Ovary (tissue), 3 donors: Measurements from ENCODE around the gene OXCT2.

Experiments
- CTCF ChIP-seq, 3 donors: fragments of 450-650 bp in 2 of 3; fragments of 200-600 bp in 1 of 3; IDR thresholded peaks; one replicate each; pipeline versions ENCODE4 v1.5.1 to v1.8.0; 2016 to 2022; ENCODE audit warnings: antibody characterized with exemption in 3 of 3, mild to moderate bottlenecking in 1 of 3
- EP300 ChIP-seq: sonication (generic); formaldehyde crosslinking; IDR thresholded peaks from one replicate; pipeline ENCODE4 v1.6.1; 2017; ENCODE audit warnings: antibody characterized with exemption
- POLR2A ChIP-seq: fragments of 450-650 bp; IDR thresholded peaks from one replicate; pipeline ENCODE4 v1.6.1; 2017; ENCODE audit warnings: antibody characterized with exemption, mild to moderate bottlenecking, moderate library complexity
- donor health status: DM: no; HTN: no; CAD: no.

- no peak for TF ChIP-seq CTCF (IDR thresholded peaks at IDR 0.05)
- TF ChIP-seq POLR2A: no peak
- TF ChIP-seq EP300: no peak
Observed at GRCh38 chr1:39776400-39776713, 5.2 kb upstream of the OXCT2 start.
